CD4-positive, alpha-beta T cell (primary cell): Measurements from ENCODE around the gene PRMT7. TPM values are rescaled to one million over a fixed set of nuclear protein-coding genes. Genes with fewer than 3 reads are reported as not detected.
A peak's percentile ranks its signal among the peaks of the same experiment; 100 is the strongest.

Experiments used
- ATAC-seq: fragments of 200-7000 bp; cut with Tn5 transposase; one replicate; pipeline ENCODE4 v1.10.0; 2022; ENCODE audit warnings: mild to moderate bottlenecking; ENCODE audit not compliant: poor library complexity
- CTCF ChIA-PET: fragments of 350-600 bp; sonication (Branson Sonifier 250); formaldehyde crosslinking; loops from one replicate; lab custom pipeline; 2021; ENCODE audit warnings: antibody characterized with exemption, inconsistent platforms; lab: Charles Lee
- POLR2A ChIA-PET: fragments of 350-600 bp; sonication (Branson Sonifier 250); formaldehyde crosslinking; loops from one replicate; lab custom pipeline; 2021; ENCODE audit warnings: antibody characterized with exemption, inconsistent platforms; lab: Charles Lee
- DNase-seq, 14 experiments: peaks; one replicate each; pipeline ENCODE4 v3.0.0-alpha.2; 2013 to 2020; ENCODE audit warnings: mixed read lengths in 2 of 14
- H3K27ac ChIP-seq, 2 donors: one replicate each; pipeline versions ENCODE4 v1.5.1 to v1.7.0; 2013; ENCODE audit warnings: low read length in 2 of 2, low read depth in 1 of 2, mild to moderate bottlenecking in 1 of 2
- H3K27me3 ChIP-seq, 2 experiments: 1 replicate in 1 of 2; 2 replicates in 1 of 2; pipeline versions ENCODE4 v1.6.1 to v1.7.0; 2013; ENCODE audit warnings: low read length in 2 of 2, control low read depth in 1 of 2, mild to moderate bottlenecking in 1 of 2, moderate library complexity in 1 of 2; ENCODE audit not compliant: insufficient read depth in 2 of 2, control insufficient read depth in 1 of 2
- H3K36me3 ChIP-seq: one replicate; pipeline ENCODE4 v1.6.1; 2013; ENCODE audit warnings: low read length, control low read depth; ENCODE audit not compliant: insufficient read depth
- H3K4me1 ChIP-seq: one replicate; pipeline ENCODE4 v1.6.1; 2013; ENCODE audit warnings: low read length, control low read depth; ENCODE audit not compliant: insufficient read depth
- H3K4me3 ChIP-seq: one replicate; pipeline ENCODE4 v1.5.1; 2013; ENCODE audit warnings: mild to moderate bottlenecking, low read length, moderate library complexity
- H3K9me3 ChIP-seq, 2 experiments: 1 replicate in 1 of 2; 2 replicates in 1 of 2; pipeline versions ENCODE4 v1.6.1 to v1.7.0; 2013; ENCODE audit warnings: low read length in 2 of 2, mild to moderate bottlenecking in 2 of 2, control low read depth in 1 of 2, moderate library complexity in 1 of 2; ENCODE audit not compliant: control insufficient read depth in 1 of 2, insufficient read depth in 1 of 2
- H3K27ac Mint-ChIP-seq: one replicate; pipeline ENCODE4 v1.8.0; 2020; ENCODE audit warnings: mixed read lengths
- H3K27me3 Mint-ChIP-seq: one replicate; pipeline ENCODE4 v1.8.0; 2021; ENCODE audit warnings: mixed read lengths
- H3K36me3 Mint-ChIP-seq: one replicate; pipeline ENCODE4 v1.8.0; 2021; ENCODE audit warnings: low read depth, mixed read lengths
- H3K4me1 Mint-ChIP-seq: one replicate; pipeline ENCODE4 v1.8.0; 2021; ENCODE audit warnings: low read depth, mixed read lengths
- H3K4me3 Mint-ChIP-seq: one replicate; pipeline ENCODE4 v1.8.0; 2020; ENCODE audit warnings: mild to moderate bottlenecking, mixed read lengths
- H3K9me3 Mint-ChIP-seq: one replicate; pipeline ENCODE4 v1.8.0; 2020; ENCODE audit warnings: mixed read lengths
- intact Hi-C, 2 experiments: fragments of 100-400 bp; cut with DNase I in 1 of 2; cut with micrococcal nuclease in 1 of 2; formaldehyde crosslinking; loops; one replicate each; pipeline versions ENCODE4 v1.15.1 to v1.9.0; 2023 to 2025; cut with DNase I, micrococcal nuclease
- polyA plus RNA-seq, 2 donors: library from polyadenylated mRNA; unstranded; fragments of 120-200 nt; gene quantifications; one replicate each; pipeline ENCODE4 v1.2.1, GENCODE V29; 2013
- total RNA-seq, 174 experiments: library from RNA in 2 of 174; stranded (reverse) in 2 of 174; gene quantifications; one replicate each; pipeline ENCODE4 v1.2.3 and lab custom pipeline; 2021 to 2026
- TF ChIP-seq, protein P1 (sequence below): fragments of 200-600 bp; IDR thresholded peaks from one replicate; pipeline ENCODE4 v1.8.0; 2022; ENCODE audit warnings: antibody characterized with exemption, mild to moderate bottlenecking

Gene PRMT7, protein sequence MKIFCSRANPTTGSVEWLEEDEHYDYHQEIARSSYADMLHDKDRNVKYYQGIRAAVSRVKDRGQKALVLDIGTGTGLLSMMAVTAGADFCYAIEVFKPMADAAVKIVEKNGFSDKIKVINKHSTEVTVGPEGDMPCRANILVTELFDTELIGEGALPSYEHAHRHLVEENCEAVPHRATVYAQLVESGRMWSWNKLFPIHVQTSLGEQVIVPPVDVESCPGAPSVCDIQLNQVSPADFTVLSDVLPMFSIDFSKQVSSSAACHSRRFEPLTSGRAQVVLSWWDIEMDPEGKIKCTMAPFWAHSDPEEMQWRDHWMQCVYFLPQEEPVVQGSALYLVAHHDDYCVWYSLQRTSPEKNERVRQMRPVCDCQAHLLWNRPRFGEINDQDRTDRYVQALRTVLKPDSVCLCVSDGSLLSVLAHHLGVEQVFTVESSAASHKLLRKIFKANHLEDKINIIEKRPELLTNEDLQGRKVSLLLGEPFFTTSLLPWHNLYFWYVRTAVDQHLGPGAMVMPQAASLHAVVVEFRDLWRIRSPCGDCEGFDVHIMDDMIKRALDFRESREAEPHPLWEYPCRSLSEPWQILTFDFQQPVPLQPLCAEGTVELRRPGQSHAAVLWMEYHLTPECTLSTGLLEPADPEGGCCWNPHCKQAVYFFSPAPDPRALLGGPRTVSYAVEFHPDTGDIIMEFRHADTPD
- 10 to 100 TPM; 46.3 to 51.0 TPM for total RNA-seq
- polyA plus RNA-seq (2013, experiment 1 of 2), result 42.7 TPM
- 52.0 TPM for polyA plus RNA-seq (2013, experiment 2 of 2)
- total RNA-seq (lab: John Stamatoyannopoulos, UW), result 19.9 to 142 (median 66.8) reads per million in 172 experiments

DNA sequence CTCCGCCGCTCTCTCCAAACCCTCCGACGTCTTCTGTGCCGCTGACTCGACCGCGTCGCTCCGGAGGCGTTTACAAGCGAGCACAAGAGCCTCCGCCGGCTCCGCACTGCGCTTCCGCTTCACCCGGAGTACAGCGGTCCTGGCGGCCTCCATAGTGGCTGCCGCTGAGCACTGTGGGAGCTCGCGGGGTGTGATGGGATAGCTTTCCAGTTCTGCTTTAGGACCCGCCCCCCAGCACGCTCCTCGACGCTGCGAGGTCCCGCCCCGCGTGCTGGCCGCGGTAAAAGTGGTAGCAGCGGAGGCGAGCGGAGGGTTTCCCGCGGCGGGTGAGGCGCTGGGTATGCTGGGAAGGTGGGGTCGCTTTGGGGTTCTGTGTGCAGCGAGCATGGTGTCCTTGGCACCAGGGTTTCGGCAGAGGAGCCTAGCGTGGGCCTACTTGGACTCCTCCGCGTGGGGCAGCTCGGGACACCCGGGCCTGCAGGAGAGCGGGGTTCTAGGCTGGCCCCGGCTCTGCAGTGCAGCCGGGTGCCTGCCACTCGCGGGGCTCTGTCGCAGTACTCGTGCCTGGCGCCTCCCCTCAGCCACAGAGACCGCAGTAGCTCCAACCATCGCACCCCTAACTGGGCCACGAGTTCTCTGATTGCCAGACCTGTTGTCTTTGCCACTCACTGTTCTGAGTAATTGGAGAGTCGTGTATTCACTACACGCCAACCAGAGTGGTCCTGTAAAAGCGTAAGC, at the start of gene PRMT7, which contains the start of gene SLC7A6OS:
Gene PRMT7 (plus strand): TSS at position 246 of the 738 bp plus-strand sequence. CDS start 4,961 bp downstream, outside the sequence.
Gene SLC7A6OS (minus strand): TSS at position 173 of the 738 bp plus-strand sequence. CDS start 20 bp downstream, at position 153.
- DNase-seq (peak; percentile 82 to 97 (median 90)), ATAC-seq (peak; percentile 98)
- Histone ChIP-seq H3K27ac (peak within 1 kb of the TSS; percentile 73 to 79), H3K27me3 (no peaks in the 10 kb centered on the region), H3K4me3 (peak within 1 kb of the TSS; percentile 100), H3K4me1 (peaks cover 49% of the 10 kb centered on the region), H3K36me3 (peaks cover 56% of the 10 kb centered on the region), H3K9me3 (no peaks in the 10 kb centered on the region)
- Mint-ChIP-seq H3K27me3 (no peaks in the 10 kb centered on the region), H3K36me3 (peaks cover 65% of the 10 kb centered on the region), H3K4me3 (peak within 1 kb of the TSS; percentile 100), H3K4me1 (peaks cover 62% of the 10 kb centered on the region), H3K27ac (peak within 1 kb of the TSS; percentile 91), H3K9me3 (no peaks in the 10 kb centered on the region)
- intact Hi-C loops, result loop anchor here (1.0 to 2.0 kb wide), 5 partner anchors 18 to 226 kb away; partner anchors contain the start of genes SLC7A6 (in 2 of the 2) and NFATC3 (in 1 of the 2)
- ChIA-PET POLR2A (interaction anchor here (0.6 to 2.4 kb wide), 22 partner anchors 9 to 505 kb away, joined by 3 to 90 read pairs (median 5); partner anchors contain the start of genes ESRP2, NFATC3, PLA2G15 and PSMB10), CTCF (interaction anchor here (0.9 to 4.0 kb wide), 8 partner anchors 11 to 226 kb away, joined by 4 to 39 read pairs (median 6); partner anchors contain the start of genes NFATC3 and SLC7A6)
- TF ChIP-seq, protein P1, sequence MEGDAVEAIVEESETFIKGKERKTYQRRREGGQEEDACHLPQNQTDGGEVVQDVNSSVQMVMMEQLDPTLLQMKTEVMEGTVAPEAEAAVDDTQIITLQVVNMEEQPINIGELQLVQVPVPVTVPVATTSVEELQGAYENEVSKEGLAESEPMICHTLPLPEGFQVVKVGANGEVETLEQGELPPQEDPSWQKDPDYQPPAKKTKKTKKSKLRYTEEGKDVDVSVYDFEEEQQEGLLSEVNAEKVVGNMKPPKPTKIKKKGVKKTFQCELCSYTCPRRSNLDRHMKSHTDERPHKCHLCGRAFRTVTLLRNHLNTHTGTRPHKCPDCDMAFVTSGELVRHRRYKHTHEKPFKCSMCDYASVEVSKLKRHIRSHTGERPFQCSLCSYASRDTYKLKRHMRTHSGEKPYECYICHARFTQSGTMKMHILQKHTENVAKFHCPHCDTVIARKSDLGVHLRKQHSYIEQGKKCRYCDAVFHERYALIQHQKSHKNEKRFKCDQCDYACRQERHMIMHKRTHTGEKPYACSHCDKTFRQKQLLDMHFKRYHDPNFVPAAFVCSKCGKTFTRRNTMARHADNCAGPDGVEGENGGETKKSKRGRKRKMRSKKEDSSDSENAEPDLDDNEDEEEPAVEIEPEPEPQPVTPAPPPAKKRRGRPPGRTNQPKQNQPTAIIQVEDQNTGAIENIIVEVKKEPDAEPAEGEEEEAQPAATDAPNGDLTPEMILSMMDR, result peak; percentile 14

DNA sequence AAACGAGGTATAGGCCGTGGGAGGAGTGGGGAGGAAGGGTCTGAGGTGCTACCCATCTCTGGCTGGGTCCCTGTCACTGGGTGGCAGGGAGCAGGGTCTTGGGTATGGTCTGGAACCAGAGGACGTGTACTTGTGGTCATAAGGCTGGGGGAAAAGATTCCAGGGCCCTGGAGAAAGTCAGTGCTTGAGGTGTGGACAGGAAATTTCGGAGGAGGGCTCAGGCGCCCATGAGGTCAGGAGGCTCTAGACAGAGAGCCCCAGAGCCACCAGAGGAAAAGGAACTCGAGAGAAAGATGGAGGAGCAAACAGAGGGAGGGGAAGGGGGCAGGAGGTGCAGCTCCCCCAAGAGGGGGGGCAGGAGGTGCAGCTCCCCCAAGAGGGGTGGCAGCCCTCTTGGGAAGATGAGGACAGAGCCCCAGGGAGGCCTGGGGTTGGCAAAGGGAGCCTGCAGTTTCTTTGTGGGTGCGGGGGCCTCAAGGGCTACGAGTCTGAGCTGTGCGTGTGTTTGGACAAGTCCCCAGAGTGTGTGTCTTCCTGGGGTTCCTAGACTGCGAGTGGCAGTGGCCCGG, 47.2 kb upstream of the PRMT7 start:
- H3K9me3 ChIP-seq, result no peaks in the 10 kb centered on the region
- peak overlapping the region; percentile 96 to 99 for H3K27ac ChIP-seq
- no peak for ATAC-seq
- H3K27me3 Mint-ChIP-seq, result no peaks in the 10 kb centered on the region
- ChIA-PET POLR2A (interaction anchor here (0.6 to 5.1 kb wide), 19 partner anchors 9 to 184 kb away, joined by 3 to 151 read pairs (median 5); partner anchors contain the start of genes ESRP2, NFATC3, PLA2G15 and PRMT7), CTCF (interaction anchor here (0.6 to 5.8 kb wide), 15 partner anchors 11 to 246 kb away, joined by 3 to 278 read pairs (median 4); partner anchors contain the start of genes PLA2G15, PRMT7 and SLC7A6OS)
- peaks cover 56% of the 10 kb centered on the region for H3K4me1 Mint-ChIP-seq
- H3K4me3 Mint-ChIP-seq, result peak overlapping the region; percentile 98
- H3K9me3 Mint-ChIP-seq, result no peaks in the 10 kb centered on the region
- intact Hi-C loops, result loop anchor here (1.0 to 5.0 kb wide), 4 partner anchors 21 to 254 kb away; partner anchors contain the start of genes PRMT7 (in 1 of the 2) and SLC7A6OS (in 1 of the 2)
- H3K4me3 ChIP-seq, result peak overlapping the region; percentile 74
- H3K36me3 Mint-ChIP-seq, result peaks cover 44% of the 10 kb centered on the region
- H3K36me3 ChIP-seq, result peaks cover 23% of the 10 kb centered on the region
- no peaks in the 10 kb centered on the region for H3K27me3 ChIP-seq
- DNase-seq, result no peak
- H3K4me1 ChIP-seq, result peaks cover 56% of the 10 kb centered on the region
- TF ChIP-seq, protein P1, result no peak
- peak overlapping the region; percentile 94 for H3K27ac Mint-ChIP-seq
